Colonic mucosa (tissue), 4 donors: ENCODE measurements around the gene MACROH2A1. TPM values are rescaled to one million over a fixed set of nuclear protein-coding genes. Genes with fewer than 3 reads are reported as not detected.

Source experiments
- DNase-seq: peaks from one replicate; pipeline ENCODE4 v3.0.0-alpha.2; 2020
- H3K27ac ChIP-seq: fragments of 200-600 bp; one replicate; pipeline ENCODE4 v1.8.0; 2021
- H3K27me3 ChIP-seq: fragments of 200-600 bp; one replicate; pipeline ENCODE4 v1.8.0; 2021
- H3K36me3 ChIP-seq: fragments of 200-600 bp; one replicate; pipeline ENCODE4 v1.8.0; 2021
- H3K4me1 ChIP-seq: fragments of 200-600 bp; one replicate; pipeline ENCODE4 v1.8.0; 2021; ENCODE audit warnings: mild to moderate bottlenecking
- H3K4me3 ChIP-seq: fragments of 200-600 bp; one replicate; pipeline ENCODE4 v1.8.0; 2021
- H3K9ac ChIP-seq, 2 donors: one replicate each; pipeline ENCODE4 v1.7.0; 2013; ENCODE audit warnings: control low read depth in 2 of 2, low read depth in 2 of 2, low read length in 2 of 2
- H3K9me3 ChIP-seq: fragments of 200-600 bp; one replicate; pipeline ENCODE4 v1.8.0; 2021
- intact Hi-C: fragments of 100-400 bp; cut with DNase I; formaldehyde crosslinking; loops from one replicate; pipeline ENCODE4 v1.14.1; 2022
- total RNA-seq, 2 donors: library from RNA; stranded (reverse); fragmentation: NEBNext Ultra II Directional in 1 of 2; extraction: Animal tissue kit (Norgen Biotek cat#: 25700) in 1 of 2; gene quantifications; one replicate each; pipeline ENCODE4 v1.2.1, GENCODE V29; 2021
- TF ChIP-seq, protein P1 (sequence below): fragments of 200-600 bp; IDR thresholded peaks from one replicate; pipeline ENCODE4 v1.8.0; 2022; ENCODE audit warnings: antibody characterized with exemption, mild to moderate bottlenecking
- donor health status: healthy.
- donor health status: DM: no; HTN: no; CAD: no.
- donor health status: DM: no; HTN: no; CAD: no.

The MACROH2A1 gene
- total RNA-seq, 2 donors from 2014 or later, result 191 to 323 TPM

DNA sequence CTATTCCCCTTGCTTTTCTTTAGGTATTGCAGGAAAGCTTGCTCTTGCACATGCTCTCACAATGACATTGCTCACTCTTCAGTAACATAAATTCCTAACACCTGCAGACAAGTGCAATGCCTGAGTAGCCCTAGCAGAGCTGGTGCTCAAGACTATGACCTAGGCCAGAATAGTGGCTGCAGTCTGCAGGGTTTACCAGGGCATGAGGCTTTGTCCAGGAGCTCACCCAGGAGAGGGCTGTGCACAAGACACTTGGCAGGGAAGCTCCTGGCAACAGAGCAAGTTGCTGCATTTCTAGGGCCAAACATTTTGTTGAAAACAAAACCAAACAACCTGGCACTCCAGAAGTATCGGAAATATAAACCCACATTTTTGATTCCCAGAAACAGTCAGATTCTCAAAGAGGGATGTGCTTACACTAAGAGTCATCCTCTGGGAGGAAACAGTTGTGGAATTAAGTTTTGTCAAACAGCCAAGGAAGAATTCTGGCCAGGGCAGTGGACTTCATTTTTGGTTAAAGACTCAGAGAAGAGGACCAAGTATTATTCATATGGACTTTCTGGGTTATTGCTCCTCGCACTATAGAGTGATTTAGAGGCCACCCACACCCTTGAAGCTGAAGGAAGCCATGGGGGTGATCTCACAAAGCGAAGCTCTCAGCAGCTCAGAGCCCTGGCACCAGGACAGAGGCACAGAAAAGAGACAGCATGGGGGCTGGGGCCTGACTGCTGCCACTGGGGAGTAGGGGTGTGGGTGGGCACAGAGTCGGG lies 44.9 kb downstream of the MACROH2A1 start:
- TF ChIP-seq, protein P1, sequence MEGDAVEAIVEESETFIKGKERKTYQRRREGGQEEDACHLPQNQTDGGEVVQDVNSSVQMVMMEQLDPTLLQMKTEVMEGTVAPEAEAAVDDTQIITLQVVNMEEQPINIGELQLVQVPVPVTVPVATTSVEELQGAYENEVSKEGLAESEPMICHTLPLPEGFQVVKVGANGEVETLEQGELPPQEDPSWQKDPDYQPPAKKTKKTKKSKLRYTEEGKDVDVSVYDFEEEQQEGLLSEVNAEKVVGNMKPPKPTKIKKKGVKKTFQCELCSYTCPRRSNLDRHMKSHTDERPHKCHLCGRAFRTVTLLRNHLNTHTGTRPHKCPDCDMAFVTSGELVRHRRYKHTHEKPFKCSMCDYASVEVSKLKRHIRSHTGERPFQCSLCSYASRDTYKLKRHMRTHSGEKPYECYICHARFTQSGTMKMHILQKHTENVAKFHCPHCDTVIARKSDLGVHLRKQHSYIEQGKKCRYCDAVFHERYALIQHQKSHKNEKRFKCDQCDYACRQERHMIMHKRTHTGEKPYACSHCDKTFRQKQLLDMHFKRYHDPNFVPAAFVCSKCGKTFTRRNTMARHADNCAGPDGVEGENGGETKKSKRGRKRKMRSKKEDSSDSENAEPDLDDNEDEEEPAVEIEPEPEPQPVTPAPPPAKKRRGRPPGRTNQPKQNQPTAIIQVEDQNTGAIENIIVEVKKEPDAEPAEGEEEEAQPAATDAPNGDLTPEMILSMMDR, result no peak
- intact Hi-C loops, result no loop called here
- Histone ChIP-seq H3K4me3 (no peak overlapping the region), H3K27ac (peak overlapping the region; percentile 20), H3K27me3 (no peaks in the 10 kb centered on the region), H3K36me3 (no peaks in the 10 kb centered on the region), H3K9ac (no peak overlapping the region), H3K9me3 (no peaks in the 10 kb centered on the region), H3K4me1 (no peaks in the 10 kb centered on the region)
- no peak for DNase-seq

DNA sequence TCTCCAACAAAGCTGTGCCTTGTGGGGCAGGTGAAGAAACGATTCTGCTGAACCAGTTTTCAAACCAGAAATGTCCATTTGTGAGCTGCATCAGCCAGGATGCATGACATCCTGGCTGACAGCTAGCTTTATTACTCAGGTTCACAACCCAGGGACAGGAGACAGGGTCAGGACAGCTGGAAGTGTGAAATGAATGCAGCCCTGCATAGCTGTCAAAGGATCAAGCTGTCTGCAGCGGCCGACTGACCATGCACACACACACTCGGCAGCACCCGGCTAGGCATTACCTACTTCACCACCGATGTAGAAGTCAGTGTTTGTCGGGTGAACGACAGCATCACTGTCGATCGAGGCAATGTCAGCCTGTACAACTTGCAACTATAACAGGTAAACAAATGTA lies 48.5 kb downstream of the MACROH2A1 start:
- no peaks in the 10 kb centered on the region for H3K9me3 ChIP-seq
- TF ChIP-seq, protein P1, result no peak
- intact Hi-C loops, result no loop called here
- no peak overlapping the region for H3K27ac ChIP-seq
- no peak overlapping the region for H3K9ac ChIP-seq
- DNase-seq, result no peak
- H3K4me1 ChIP-seq, result peaks cover under 1% of the 10 kb centered on the region
- H3K36me3 ChIP-seq, result no peaks in the 10 kb centered on the region
- no peak overlapping the region for H3K4me3 ChIP-seq
- no peaks in the 10 kb centered on the region for H3K27me3 ChIP-seq

DNA sequence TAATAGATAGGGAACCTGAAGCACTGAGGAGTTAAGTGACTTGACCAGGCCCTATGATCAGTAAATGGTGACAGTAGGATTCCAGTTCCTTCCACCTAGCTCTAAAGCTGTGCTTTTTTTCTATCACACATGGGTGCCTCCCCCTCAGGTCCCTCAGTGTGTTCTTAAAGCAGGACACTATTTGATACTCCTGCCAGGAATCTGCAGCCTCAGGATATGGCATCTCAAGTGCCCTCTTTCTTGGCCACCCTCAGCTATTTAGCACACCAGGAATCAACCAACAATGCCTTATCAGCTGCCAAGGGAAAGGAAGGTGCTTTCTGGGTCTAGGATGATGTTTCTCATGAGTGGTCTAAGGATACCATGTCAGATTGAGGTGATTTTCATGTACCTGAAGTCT lies 49.1 kb downstream of the MACROH2A1 start:
- no peak for DNase-seq
- no peak overlapping the region for H3K27ac ChIP-seq
- peaks cover 6% of the 10 kb centered on the region for H3K4me1 ChIP-seq
- peaks cover 5% of the 10 kb centered on the region for H3K36me3 ChIP-seq
- H3K9me3 ChIP-seq, result no peaks in the 10 kb centered on the region
- H3K4me3 ChIP-seq, result no peak overlapping the region
- no peak overlapping the region for H3K9ac ChIP-seq
- H3K27me3 ChIP-seq, result no peaks in the 10 kb centered on the region
- TF ChIP-seq, protein P1, result no peak
- intact Hi-C loops, result no loop called here

DNA sequence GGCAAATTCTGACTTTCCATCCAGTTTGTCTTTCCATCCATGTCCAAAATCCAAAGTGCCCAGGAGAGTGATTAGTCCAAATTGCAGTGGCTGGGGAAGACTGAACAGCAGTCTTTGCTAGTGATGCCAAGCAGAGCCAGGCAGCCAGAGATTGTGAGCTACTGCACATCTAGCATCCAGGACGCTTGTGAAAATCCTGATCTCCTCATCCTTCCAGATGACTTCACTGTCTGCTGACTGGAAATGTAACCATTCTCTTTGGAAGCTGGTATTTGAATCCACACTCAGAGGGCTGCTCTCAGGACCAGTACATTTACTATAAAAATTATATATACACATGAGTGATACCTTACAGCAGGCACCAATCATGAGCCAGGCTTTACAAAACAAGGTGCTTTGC lies 49.6 kb downstream of the MACROH2A1 start:
- H3K36me3 ChIP-seq, result peaks cover 9% of the 10 kb centered on the region
- DNase-seq, result no peak
- TF ChIP-seq, protein P1, result no peak
- peaks cover 6% of the 10 kb centered on the region for H3K4me1 ChIP-seq
- no peaks in the 10 kb centered on the region for H3K27me3 ChIP-seq
- H3K4me3 ChIP-seq, result no peak overlapping the region
- no peak overlapping the region for H3K9ac ChIP-seq
- no peak overlapping the region for H3K27ac ChIP-seq
- H3K9me3 ChIP-seq, result no peaks in the 10 kb centered on the region
- intact Hi-C loops, result no loop called here

DNA sequence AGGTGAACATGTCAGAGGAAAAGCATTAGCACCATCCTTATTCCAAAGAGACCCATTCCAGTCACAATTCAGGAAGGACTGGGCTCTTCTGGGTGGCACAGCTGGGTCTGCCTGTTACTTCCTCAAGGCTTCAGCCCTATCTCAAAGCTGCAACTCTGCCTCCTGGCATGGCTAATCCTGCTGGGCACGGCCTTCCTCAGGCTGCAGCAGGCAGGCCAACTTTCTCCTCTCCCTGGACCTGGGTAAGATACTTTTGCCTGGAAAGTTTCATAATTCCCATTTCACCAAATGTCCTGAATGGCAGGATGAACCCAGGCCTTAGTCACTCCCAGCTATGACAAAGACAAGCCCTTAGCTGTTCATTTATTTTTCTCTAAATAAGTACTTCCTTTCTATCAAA lies 50.1 kb downstream of the MACROH2A1 start:
- Histone ChIP-seq H3K9me3 (no peaks in the 10 kb centered on the region), H3K4me1 (peaks cover 6% of the 10 kb centered on the region), H3K4me3 (no peak overlapping the region), H3K27me3 (no peaks in the 10 kb centered on the region), H3K9ac (no peak overlapping the region), H3K36me3 (peaks cover 9% of the 10 kb centered on the region), H3K27ac (no peak overlapping the region)
- intact Hi-C loops, result no loop called here
- TF ChIP-seq, protein P1, result no peak
- no peak for DNase-seq
